HG03103 (cell line): Measurements from ENCODE around the gene HS6ST1.

ENCODE experiments used
- ATAC-seq: cut with Tn5 transposase; IDR thresholded peaks from one replicate; pipeline ENCODE4 v1.9.1; 2021; ENCODE audit warnings: low read depth; ENCODE audit not compliant: unreplicated experiment

HS6ST1 gene

DNA sequence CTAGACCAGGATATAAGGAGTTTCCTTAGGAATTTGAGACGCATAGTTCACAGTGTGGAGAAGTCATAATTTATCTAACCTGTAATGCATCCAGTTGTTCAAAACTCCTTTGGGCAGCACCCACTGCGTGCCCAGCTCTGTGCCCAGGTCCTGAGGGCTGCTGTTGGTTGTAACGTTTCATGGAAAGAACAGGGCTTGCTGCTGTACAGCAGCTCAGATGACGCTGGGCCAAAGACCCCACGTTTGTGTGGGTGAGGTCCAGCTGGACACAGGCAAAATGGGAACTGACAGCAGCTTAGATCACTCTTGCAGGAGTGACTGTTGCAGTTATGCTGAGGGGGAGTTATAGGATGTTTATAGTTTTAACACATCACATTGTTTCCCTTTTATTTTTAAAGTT lies 30.0 kb upstream of the HS6ST1 start:
- no peak for ATAC-seq

DNA sequence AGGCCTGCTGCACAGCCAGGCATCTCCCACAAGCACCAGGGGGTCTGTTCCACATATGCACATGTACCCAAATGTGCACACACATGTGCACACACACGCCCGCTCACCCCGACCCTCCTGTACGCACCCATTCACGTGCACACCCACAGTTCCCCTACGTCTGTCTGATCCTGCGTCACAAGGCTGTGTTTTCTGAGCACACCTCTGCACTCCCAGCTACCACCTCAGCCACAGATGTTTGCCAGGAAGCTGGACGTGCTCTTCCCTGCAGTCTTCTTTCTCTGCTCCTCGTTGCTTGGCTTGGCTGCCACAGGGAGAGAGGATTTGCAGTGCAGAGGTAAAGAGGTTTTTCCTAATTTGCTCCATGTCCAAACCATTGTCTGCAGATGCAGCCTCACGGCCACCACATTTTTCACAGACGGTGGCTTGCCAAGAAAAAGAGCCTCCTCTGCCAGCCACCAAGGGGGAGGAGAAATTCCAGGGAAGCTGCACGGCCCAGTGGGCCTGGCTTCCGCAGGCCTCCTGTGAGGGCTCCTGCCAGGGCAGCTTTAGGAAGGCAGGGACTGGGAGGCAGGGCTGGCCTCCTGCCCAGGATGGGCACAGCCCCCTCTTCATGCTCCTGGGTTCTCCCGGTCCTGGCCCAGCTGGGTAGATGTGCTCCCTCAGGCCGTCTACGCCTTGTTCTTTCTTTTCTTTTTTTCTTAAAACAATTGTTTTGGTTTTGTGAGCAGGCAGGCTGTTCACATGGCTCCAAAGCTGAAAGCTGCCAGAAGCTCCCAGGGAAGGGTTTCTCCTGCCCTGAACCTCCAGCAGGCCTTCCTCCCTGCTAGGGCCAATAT lies 29.3 kb upstream of the HS6ST1 start:
- no peak for ATAC-seq

DNA sequence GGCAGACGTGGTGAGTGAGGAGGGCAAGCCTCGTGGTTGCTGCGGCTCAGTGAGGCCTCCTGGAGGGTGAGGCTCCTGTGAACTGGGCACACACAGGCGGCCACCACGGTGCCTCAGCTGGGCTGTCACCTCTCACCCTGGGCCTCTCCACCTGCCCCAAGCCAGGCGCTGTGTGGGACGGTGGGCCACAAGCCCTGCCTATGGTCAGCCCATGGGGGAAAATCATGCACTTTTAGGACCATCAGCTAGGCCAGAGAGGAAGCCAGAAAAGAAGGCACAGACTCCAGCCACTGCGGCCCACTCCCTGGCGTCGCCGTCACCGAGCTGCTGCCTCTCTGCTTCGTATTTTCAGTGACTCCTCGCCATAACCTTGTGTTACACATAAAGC lies 28.5 kb upstream of the HS6ST1 start:
- no peak for ATAC-seq

DNA sequence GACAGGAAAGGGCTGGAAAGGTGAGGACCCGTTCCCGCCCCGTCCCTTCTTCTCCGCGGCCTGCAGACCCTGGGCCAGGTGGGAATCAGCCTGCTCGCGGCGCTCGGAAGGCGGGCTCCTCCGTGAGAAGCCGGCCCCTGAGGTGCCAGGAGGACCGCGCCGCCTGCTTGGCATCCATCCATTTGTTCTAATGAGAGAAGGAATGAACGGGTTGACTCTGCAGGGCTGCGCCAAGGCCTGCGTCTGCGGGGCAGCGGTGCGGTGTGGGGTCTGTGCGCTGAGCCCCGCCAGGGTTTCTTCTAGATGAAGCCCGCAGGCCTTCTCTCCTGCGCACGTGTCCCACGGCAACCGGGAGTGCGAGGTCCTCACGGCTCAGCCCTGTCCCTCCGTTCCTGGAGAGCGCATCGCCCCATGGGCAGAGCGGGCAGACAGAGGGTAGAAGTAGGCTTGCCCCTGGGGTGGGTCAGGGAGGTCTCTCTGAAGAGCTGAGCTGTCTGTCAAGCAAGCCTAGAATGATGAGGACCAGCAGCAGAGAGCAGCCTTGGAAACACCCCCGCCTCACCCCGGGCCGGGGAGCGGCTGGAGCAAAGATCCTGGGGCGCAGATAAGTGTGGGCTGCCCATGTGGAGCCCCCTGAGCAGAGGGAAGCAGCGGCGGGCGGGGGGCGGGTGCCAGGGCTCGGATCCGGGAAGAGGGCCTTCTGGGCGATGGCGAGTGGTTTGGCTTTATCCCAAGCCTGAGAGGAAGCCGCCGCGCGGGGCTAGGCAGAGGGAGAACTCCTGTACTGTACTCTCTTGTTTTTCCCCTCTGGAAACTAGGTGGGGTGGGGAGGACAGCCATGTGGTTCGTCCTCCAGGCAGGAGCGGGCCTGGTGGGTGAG lies 27.9 kb upstream of the HS6ST1 start:
- ATAC-seq, result no peak

DNA sequence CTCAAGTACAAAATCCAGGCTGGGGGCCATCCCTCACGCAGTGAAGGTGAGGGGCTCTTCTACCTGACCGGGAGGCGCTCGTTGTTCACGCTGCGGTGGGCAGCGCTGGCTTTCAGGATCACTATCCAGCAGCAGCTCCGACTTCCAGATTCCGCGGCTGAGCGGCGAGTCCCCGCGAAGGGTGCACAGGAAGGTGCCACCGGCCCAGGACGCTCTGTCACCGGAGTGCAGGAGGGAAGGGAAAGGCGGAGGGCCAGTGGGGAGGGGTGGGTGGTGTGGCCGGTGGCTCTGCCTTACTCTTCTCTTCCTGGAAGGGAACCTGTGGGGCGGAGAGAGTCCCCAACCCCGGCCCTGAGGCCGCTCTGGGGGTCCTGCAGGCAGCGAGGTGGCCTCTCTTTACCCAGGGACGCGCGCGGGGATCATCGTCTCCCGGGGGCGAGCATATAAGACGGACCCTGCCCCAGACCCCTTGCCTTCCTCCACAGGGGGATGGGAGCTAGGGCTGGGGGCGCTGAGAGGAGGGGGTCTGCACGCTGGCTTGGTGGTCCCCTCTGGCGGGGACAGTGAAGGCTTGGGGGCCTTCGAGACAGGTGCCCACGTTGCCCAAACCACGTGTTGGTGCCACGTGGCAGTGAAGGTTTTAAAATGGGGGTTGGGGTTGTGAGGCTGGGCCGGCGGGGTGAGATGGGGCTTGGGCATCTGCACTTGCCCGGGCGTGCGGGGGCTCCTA lies 26.9 kb upstream of the HS6ST1 start:
- ATAC-seq, result no peak

DNA sequence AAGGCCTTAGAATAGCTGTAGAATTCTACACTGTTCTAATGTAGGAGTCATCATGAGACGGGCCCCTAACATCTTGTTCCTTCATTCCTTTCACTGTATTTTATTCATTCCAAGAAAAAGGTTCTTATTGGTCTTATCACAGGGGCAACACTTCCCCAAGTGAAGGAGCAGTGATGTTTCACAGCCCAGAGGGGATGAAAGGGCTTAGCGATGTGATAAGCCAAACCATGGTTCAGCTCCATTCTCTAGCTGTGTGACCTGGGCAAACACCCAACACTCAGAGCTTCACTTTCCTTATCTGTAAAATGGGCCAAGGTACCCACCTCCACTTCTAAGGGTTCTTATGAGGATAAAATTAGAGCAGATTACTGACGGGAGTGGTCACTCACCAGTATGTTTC lies 25.4 kb upstream of the HS6ST1 start:
- ATAC-seq, result no peak

DNA sequence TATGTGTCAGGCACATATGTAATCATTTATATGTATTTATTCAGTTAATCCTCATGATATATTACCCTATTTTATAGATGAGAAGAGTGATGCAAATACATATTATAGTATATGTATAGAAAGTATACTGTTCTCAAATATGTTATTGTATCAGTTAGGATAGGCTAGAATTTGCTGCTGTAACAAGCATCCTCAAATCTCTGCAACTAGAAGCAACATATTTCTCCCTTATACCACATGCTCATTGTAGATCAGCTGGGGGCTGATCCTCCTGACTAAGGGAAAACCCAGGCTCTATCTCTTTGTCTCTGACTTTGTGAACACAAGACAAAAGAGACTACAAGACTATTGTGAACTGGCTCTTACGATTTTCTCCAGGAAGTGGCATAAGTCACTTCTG lies 24.8 kb upstream of the HS6ST1 start:
- ATAC-seq, result no peak

DNA sequence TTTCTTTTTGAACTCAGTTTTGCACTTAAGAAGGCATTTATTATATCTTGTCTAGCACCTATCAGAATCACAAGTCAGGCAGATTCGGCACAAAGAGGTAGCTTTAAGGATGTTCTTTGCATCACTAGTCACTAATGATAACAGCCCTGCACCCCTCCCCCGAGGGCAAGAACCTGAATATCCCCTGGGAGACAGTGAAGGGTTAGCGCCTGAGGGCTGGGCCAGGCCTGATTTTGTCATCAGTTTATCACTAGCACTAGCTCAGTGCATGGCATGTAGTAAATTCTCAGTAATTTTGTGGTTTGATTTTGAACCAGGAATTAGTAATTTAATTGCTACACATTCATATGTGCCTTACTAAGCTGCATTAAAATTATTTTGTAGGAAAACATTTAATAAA lies 23.9 kb upstream of the HS6ST1 start:
- ATAC-seq, result no peak

DNA sequence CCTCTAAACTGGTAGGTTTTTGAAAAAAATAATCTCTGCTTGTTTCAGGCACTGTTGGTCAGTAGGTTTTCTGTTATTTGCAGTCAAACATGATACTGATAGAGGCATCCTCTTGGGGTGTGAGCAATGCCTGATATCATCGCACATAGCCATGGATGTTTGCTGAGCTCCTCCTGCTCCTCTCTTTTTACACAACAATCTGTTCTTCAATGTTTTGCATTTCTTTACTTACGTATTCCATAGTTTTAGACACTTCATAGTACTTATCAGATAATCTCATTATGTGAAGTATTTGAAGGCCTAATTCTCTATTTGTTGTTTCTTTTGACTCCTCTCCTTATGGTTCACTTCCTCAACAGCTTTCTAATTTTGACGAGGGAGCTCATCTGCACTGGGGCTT lies 23.0 kb upstream of the HS6ST1 start:
- ATAC-seq, result no peak

DNA sequence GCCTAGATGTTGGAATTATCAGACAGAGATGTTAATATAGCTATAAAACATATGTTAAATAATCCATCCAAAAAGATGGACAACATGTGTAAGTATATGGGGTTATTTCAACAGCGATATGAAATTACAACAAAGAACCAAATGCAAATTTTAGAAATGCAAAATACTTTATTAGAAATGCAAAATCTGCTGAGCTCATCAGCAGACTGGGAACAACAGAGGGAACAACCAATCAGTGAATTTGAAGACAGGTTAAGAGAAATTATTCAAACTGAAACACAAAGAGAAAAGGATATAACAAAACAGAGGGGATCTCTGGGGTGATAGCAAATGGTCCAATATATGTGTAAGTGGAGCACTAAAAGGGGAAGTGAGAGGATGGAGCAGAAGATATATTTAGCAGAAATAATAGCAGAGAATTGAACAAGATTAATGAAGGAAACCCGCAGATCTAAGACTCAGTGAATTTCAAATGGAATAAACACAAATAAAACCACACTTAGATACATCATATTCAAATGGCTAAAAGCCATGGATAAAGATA lies 13.5 kb upstream of the HS6ST1 start:
- no peak for ATAC-seq

DNA sequence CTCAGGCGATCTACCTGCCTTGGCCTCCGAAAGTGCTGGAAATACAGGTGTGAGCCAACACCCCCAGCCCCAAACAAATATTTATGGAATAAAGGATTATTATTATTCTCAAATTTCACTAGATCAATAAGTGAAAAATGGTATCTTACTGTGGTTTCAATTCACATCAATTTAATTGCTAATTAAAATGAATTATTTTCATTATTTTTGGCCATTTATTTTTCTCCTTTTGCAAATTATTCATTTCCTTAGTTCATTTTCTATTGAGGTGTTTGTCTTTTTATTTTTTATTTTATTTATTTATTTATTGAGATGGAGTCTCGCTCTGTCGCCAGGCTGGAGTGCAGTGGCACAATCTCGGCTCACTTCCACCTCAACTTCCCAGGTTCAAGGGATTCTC lies 11.9 kb upstream of the HS6ST1 start:
- ATAC-seq, result no peak

DNA sequence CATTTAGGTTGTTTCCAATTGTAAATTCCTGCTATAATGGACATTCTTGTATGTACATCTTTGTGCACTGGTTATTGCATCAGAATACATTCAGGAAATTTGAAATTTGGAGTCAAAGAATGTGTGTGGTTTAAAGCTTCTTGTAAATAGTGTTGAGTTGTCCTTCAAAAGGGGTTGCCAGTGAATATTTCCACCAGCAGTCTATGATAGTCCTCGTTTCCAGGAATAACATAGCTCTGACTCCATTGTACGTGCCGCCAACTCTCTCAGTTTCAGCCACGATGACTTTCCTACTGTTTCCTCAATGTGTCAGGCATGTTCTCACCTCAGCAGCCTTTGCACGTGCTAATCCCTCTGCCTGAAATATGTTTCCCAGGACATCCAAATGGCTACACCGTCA lies 10.9 kb upstream of the HS6ST1 start:
- no peak for ATAC-seq

DNA sequence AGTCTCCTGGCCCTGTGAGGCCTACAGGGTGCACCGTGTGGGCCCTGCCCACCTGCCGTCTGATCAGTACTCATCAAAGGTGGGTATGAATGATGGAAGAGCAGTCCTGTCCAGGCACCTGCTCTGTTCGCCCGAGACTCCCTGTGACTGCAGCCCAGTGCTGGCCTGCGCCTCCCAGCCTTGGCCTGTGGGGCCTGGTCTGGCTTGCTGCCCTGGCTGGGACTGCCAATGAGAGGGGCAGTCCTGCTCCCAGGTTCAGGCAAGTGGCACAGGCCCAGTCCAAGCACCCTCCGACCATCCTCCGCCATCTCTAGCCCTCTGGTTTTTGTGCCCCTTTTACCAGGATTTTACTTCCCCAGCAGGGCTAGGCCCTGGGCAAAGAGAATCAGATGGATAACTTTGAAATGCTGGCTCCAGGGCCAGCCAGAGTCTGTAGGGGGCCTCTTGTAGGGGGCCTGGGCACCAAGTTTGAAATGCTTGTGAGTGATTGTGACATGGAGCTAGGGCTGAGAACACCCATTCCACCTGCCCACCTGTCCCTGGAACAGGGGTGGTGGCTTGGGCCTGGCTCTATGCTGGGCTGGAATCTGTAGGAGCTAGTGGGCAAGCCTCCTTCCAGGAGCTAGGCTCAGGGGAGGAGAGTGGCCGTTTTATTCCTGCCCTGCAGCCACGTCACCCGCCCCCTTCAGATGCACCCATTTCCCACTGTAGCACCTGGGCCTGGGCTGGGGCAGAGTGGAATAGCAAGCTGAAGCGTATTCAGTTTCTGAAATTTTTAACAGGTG lies 8.7 kb upstream of the HS6ST1 start:
- no peak for ATAC-seq

DNA sequence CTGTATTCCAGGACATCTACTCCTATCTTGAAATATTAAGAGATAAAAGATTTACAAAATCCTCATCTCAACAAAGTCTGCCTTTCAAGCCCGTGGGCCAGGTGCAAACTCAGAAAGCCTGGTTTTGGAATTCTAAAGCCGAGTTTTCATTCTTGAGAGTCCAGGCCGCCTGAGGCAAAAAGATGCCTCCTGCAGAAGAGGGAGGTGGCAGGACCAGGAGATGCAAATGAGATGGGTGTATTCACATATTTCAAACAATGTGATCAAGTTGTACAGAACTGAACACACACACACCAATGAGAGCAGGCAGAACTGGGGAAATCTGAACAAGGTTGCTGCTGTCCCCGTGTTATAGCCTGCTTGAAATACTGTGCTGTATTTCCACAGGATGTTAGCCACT lies 7.7 kb upstream of the HS6ST1 start:
- no peak for ATAC-seq

DNA sequence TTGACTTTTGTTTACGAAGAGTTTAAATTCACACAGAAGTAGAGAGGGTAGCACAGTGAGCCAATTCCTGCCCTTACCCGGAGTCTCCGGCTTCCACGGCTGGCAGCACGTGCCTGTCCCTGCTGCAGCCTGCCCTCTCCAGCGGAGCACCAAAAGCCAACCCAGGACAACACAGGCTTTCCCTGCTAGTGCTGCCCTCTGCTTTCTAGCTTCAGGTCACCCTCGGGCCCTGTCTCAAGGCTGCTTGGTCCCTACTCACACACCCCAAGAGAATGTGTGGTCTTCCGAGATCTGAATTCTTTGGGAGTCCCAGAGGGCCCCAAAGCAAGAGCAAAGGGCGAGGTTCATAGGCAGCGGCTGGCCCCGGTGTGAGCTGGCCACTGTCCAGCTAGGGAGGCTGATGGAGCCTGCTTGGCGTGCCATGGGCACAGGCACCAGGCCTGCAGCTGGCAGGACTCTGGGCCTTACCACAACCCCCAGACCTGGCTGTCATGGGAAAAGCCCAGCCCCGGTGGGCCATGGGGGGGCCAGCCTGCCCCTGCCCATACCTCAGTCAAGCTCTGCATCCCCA lies 7.0 kb upstream of the HS6ST1 start:
- ATAC-seq, result no peak

DNA sequence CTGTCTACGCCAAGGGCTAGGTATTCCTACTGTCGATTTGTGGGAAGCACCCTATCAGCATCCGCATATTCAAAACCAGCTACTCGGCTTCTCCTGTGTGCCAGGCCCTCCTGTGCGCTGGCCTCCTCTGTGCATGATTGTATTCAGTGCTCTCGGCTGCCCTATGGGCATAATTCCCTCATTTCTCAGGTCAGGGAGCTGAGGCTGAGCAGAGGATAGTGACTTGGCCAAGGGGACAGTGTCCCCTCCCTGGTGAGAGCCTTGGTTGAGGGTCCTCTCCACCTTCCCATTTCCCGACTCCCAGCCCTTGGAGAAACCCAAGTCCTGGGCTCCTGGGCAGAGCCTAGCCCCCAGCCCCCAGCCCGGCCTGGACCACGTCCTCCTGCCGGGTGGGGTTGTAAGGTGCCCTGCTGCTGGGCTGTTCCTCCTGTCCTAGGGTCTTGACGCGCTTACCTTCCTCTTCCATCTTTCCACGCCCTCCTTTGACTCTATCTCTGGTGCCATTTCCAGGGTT lies 6.3 kb upstream of the HS6ST1 start:
- no peak for ATAC-seq

DNA sequence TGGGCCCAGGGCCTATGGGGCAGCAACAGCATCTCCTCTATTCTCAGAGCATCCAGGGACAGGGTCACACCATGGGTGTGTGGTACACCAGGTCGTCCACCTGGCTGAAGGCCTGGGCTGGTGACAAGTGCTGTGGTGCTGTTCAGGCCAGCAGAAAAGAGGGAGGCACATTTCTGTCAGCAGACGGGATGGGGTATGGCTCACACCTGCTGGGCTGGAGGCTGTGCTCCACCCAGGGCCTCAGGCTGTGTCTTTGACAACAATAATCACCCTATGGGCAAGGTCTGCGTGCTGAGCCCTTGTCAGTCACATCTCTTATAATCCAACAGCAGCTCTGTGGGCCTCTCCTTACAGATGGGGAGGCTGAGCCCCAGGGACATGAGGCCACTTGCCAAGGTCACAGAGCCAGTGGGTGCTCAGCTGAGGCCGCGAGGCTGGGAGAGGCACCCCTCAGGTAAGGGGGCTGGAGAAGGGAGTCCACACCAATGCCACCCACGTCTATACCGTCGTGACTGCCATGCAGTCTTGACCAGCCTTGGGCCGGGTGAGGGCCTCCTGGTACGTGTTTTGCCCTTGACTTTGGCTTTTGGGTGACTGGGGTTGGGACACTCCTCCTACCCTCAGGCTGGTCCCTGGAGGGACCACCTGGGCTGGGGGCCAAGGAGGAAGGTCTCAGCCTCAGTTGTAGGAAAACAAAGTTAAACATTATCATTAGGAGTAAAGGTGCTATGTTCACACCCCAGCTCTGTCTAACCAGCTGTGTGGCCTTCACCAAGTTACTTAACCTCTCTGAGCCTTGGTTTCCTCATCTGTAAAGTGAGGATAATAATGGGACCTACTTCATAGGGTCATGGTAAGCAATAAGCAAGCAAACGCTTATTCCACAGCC lies 5.6 kb upstream of the HS6ST1 start:
- no peak for ATAC-seq

DNA sequence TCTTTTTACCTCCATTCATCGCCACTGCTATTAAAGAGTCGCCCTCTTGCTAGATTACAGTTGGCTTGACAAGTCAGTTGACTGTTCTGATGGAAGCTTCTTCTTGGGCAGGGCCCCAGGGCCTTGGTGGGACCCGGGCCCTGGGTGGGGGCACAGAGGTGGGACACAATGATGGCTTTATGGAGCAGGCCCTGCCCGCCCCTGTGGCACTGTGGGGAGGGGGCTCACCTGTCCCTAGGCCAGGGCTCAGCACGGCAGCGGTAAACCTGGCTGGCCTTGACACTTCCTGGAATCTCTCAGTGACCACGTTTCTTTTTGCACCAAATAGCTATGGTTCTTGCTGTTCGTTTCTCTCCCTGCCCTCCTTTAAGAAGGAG lies 4.9 kb upstream of the HS6ST1 start:
- no peak for ATAC-seq
